ENCODE measurements around the gene GOLGA8S.
"Not testable (repeated sequence)": the region's sequence is repeated elsewhere in the genome, so short reads cannot be mapped to it uniquely, and the experiment has no call there.

The GOLGA8S gene, protein sequence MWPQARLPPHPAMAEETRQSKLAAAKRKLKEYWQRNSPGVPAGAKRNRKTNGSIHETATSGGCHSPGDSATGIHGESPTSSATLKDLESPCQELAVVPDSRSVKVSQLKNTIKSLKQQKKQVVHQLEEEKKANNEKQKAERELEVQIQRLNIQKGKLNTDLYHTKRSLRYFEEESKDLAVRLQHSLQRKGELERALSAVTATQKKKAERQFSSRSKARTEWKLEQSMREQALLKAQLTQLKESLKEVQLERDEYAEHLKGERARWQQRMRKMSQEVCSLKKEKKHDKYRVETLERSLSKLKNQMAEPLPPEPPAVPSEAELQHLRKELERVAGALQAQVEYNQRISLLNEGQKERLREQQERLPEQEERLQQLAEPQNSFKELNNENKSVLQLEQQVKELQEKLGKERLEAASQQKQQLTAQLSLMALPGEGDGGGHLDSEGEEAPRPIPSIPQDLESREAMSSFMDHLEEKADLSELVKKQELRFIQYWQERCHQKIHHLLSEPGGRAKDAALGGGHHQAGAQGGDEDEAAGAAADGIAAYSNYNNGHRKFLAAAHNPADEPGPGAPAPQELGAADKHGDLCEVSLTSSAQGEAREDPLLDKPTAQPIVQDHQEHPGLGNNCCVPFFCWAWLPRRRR

GRCh38 chr15:23354448-23354847, at the start of gene GOLGA8S:
Gene GOLGA8S (plus strand): TSS chr15:23354748. CDS start chr15:23354810, 62 bp downstream.
- not testable (repeated sequence) for DNase-seq

DNA sequence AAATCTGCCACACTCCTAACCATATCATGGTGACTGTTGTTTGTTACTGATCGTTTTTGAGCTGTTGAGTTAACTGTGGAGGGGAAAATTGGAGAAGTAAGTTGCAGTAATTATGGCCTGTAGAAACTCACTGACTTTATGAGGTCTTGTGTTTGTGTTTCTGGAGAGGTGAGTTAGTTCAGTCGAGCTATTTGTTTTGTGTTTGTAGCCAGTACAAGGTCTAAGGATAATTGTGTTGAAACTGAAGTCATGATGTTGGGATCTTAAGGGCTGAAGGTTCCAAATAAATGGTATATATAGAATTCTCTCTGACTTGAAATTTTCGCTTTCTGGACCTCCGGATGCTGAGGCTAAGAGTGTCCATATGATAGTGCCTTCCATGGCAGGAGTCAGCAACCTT, 49.7 kb upstream of the GOLGA8S start:
- DNase-seq, result not testable (repeated sequence)

DNA sequence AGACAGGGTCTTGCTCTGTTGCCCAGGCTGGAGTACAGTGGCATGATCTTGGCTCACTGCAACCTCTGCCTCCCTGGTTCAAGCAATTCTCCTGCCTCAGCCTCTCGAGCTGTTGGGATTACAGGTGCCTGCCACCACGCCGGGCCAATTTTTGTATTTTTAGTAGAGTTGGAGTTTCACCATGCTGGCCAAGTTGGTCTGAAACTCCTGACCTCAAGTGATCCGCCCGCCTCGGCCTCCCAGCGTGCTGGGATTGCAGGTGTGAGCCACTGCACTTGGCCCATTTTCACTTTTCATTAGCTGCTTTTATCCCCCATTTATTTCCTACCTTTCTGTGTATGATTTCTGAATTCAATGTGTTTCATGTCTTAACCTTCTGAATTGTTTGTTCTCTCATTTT, 48.6 kb upstream of the GOLGA8S start:
- DNase-seq, result not testable (repeated sequence)

DNA sequence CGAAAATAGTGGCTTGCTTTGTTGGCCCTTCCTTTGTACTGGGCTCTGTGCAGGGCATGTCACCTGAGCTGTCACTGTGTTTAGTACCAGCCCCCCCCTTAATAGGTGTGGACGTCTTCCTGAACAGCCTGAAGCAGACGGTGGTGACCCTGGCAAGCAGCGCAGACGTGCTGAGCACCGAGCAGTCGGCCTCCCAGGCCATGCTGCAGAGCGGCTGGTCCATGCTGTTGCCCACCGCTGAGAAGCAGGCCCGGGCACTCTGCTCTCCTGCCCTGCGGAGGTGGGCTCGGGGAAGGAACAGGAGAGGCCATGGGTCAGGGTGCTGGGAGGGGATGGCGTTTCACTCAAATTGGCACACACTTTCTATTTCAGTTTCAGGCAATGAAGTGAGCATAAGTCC, 43.3 kb upstream of the GOLGA8S start:
- DNase-seq, result not testable (repeated sequence)

DNA sequence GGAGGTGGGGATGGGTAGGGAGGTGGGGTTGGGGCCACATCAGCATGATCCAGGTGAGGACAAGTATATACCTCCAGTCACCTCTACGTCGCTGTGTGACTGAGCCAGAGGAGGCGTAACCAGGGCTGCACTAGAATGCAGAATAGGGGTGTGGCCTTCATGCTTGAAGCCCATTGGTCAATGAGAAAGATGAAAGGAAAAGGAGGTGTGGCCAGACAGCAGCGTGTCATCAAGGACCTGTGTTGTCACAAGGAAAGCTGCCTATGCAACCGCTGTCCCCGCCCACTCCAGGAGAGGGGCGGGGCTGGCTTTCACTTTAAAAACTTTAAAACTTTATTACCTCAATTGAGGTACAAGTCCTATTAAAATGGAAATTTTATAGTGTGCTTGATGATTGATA, 20.5 kb upstream of the GOLGA8S start, which contains the start of gene GOLGA6L26:
Gene GOLGA6L26 (minus strand): TSS at position 101 of the 400 bp plus-strand sequence. CDS start 61 bp downstream, at position 40.
- not testable (repeated sequence) for DNase-seq

DNA sequence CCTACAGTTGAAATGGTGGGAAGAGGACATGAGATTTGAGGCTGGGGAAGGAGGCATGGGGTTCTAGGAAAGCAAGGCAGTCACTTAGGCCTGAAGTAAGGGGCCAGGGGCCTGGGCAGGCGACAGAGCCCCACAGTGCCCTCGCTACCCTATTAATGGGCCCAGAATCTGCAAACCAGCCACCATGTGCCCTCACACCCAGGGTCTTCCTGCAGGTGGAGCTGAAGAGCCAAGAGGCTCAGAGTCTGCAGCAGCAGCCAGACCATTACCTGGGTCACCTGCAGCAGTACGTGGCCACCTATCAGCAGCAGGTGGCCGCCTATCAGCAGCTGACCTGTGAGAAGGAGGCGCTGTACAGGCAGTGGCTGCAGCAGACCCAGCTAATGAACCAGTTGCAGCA, 8.1 kb downstream of the GOLGA8S start:
- not testable (repeated sequence) for DNase-seq

DNA sequence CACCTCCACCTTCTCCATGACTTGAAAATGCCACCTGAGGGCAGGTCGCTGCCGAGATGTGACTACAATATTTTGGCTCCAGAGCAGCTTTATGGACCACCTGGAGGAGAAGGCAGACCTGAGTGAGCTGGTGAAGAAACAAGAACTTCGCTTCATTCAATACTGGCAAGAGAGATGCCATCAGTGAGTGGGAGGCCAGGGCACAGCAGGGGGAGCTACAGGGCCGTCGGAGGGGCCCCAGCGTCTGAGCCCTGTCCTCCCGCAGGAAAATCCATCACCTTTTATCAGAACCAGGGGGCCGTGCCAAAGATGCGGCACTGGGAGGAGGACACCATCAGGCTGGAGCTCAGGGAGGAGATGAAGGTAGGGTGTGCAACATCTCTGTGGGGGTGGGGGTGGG, 9.7 kb downstream of the GOLGA8S start:
- not testable (repeated sequence) for DNase-seq

GRCh38 chr15:23370578-23370977, 16.0 kb downstream of the GOLGA8S start:
- no peak for DNase-seq

GRCh38 chr15:23371134-23371533, 16.6 kb downstream of the GOLGA8S start:
- DNase-seq, result not testable (repeated sequence)

GRCh38 chr15:23371868-23372267, 17.3 kb downstream of the GOLGA8S start:
- not testable (repeated sequence) for DNase-seq

DNA sequence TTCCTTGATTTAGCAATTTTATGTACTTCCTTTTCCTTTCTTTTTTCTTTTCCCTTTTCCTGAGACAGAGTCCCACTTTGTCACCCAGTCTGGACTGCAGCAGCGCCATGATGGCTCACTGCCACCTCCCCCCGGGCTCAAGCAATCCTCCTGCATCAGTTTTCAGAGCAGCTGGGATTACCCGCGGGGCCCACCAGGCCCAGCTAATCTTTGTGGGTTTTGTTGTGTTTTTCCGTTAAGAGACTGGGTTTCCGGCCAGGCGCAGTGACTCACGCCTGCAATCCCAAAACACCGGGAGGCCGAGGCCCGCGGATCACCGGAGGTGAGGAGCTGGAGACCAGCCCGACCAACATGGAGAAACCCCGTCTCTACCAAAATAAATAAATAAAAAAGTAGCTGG, 17.7 kb downstream of the GOLGA8S start:
- no peak for DNase-seq

- not testable (repeated sequence) for DNase-seq
These were observed 18.5 kb downstream of the GOLGA8S start for GRCh38 chr15:23372891-23373600.

GRCh38 chr15:23374226-23374625, 19.7 kb downstream of the GOLGA8S start:
- DNase-seq, result not testable (repeated sequence)

DNA sequence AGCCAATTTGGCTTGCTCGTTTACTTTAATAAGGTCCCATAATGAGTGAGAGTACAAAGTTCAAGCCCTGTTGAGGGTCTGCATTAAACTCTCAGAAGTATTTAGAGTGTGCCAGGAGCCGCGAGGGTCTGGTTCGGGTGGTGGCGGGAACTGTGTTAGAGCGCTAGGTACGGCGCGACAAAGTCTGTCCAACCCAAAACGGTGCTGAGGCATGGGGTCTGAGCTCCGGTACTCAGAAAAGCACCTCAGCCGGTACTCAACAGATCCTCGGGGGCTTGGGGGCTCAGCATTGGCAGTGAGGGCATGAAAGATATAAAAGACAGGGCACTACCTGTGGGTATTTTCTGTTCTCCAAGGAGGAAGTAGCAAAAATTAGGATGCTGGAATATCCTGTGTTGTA, 24.4 kb downstream of the GOLGA8S start:
- not testable (repeated sequence) for DNase-seq

DNA sequence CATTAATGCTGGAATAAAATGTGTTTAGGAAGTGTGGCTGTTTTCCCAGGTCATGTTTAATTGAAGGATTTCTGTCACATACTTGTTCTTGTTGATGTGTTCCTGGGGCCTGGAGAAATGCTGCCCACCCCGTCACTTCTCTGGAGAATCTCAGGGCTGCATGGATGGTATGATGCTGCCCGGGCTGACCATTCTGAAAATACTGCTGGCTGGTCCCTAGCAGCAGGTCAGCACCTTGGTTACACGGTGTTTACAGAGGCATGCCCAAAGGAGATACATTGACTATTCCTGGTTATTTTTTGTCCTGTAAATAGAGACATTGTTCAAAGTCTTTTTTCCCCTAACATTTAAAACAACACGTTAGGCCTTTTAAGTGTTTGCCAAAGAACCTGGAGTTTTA, 26.2 kb downstream of the GOLGA8S start:
- DNase-seq, result not testable (repeated sequence)

GRCh38 chr15:23381192-23381591, 26.6 kb downstream of the GOLGA8S start:
- not testable (repeated sequence) for DNase-seq

DNA sequence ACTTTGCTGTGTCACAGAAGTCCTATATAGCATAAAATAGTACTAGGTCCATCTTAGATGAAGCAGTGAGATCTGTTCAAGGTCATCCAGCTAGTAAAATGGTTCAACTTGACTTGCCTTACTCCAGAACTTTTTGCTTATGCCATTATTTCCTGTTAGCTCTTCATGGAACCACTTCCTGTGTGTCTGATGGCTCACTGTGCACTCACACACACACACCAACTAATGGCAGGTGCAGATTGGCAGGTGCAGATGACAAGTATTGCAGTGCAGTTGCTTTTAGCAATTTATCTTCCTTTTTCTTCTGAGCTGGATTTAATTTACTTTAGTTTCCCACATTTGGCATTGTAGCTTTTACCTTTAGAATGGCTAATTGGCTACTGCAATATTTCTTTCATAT, 29.8 kb downstream of the GOLGA8S start:
- no peak for DNase-seq

DNA sequence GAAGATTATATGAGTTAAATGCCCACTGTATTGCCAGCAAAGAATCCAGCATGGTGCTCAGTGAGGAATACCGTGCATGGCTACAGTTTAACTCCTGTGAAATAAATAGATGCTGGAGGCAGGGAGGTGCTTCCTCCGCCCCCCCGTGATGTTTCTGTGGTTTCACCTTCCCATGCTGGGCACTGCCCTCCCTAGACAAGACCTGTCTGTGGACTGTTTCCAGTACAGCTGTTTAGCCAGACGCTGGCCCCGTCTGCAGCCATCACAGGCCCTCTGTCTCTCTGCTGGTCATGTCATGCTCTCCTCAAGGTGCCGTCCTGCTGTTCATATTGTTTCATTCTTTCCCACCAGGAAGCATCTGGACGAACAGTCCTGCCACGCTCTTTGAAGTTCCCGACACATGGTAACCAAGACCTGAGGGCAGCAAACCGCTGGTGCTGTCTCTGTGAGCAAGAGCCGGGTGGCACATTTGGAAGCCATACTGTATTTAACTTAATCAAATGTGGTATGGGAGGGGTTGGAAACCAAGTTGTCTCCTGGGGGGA, 31.4 kb downstream of the GOLGA8S start:
- DNase-seq, result no peak

GRCh38 chr15:23387621-23388190, 33.2 kb downstream of the GOLGA8S start:
- no peak for DNase-seq

DNA sequence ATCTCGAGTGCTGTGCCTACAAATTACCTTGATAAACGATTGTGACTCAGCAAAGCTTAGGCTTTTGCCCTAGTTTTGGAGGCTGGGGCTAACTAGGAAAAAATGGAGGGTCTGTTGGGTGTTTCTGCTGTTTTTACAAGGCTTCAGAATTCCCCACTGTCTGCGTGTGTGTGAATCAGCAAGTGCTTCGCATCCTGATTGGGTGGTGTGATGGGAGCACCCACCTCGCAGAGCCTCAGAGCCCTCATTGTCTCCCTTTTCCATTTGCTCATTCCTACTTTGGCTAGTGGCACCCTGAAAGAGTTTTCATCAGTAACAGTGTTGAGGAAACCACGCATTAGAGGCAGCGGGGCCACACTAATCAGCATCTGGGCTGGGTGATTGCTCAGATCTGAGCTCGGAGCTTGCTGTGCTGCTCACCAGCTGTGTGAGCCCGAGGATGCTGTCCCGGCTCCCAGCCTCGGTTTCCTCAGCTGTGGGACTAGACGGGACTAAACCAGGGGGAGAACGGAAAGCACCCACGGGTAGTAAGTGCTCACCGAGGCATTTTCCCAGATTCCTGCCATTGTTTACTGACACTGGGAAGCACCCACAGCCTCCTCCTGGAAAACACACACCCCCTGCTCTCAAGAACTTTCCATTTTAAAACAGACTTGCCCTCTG, 40.6 kb downstream of the GOLGA8S start:
- no peak for DNase-seq

- DNase-seq, result no peak
These were observed 41.3 kb downstream of the GOLGA8S start for GRCh38 chr15:23395832-23396231.

DNA sequence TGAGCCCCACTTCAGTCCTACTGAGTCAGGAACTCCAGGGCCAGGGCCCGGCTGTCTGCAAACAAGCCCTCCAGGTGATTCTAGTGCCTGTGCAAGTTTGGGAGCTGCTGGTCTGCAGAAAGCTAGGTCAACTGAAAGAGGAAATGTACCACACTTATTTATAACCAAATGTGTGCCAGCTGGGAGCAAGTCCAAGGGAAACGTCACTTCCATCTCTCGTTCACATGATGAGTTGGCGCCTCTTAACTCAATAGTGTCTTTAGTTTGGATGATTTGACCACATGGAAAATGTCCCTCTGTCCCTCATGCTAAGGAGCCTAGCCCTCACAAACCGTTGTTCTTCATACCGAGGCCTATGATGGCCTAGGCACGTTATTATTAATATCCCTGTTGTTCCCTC, 43.2 kb downstream of the GOLGA8S start:
- no peak for DNase-seq

All from suppressor macrophage treated with lipopolysaccharide for 4 hours (primary cell).